Endodermal cell (in vitro differentiated cells): ENCODE measurements around the gene OR10J1. TPM values are rescaled to one million over a fixed set of nuclear protein-coding genes. Genes with fewer than 3 reads are reported as not detected.

Experiments
- DNase-seq: peaks from one replicate; pipeline ENCODE4 v3.0.0-alpha.2; 2017
- H3K27ac ChIP-seq: 2 replicates; pipeline ENCODE4 v1.5.1; 2013; ENCODE audit warnings: mild to moderate bottlenecking, low read depth, low read length, moderate library complexity
- H3K27me3 ChIP-seq: 2 replicates; pipeline ENCODE4 v1.6.1; 2013; ENCODE audit warnings: mild to moderate bottlenecking, low read length, moderate library complexity; ENCODE audit not compliant: insufficient read depth, control insufficient read depth, poor library complexity, severe bottlenecking
- H3K36me3 ChIP-seq: 2 replicates; pipeline ENCODE4 v1.7.0; 2013; ENCODE audit warnings: mild to moderate bottlenecking, low read length, moderate library complexity; ENCODE audit not compliant: control insufficient read depth, insufficient read depth
- H3K4me1 ChIP-seq: one replicate; pipeline ENCODE4 v1.7.0; 2013; ENCODE audit warnings: low read length; ENCODE audit not compliant: control insufficient read depth, insufficient read depth
- H3K4me3 ChIP-seq: 2 replicates; pipeline ENCODE4 v1.5.1; 2013; ENCODE audit warnings: mild to moderate bottlenecking, low read length, moderate library complexity
- H3K9ac ChIP-seq: 2 replicates; pipeline ENCODE4 v1.6.1; 2013; ENCODE audit warnings: mild to moderate bottlenecking, low read length, moderate library complexity; ENCODE audit not compliant: poor library complexity, severe bottlenecking; ENCODE audit errors: extremely low read depth
- H3K9me3 ChIP-seq: 2 replicates; pipeline ENCODE4 v1.6.1; 2013; ENCODE audit warnings: mild to moderate bottlenecking, low read length, moderate library complexity; ENCODE audit not compliant: control insufficient read depth
- H3K27ac Mint-ChIP-seq: 2 replicates; pipeline ENCODE4 v1.8.0; 2020; ENCODE audit warnings: mixed read lengths
- H3K27me3 Mint-ChIP-seq: 2 replicates; pipeline ENCODE4 v1.8.0; 2021; ENCODE audit warnings: mild to moderate bottlenecking, mixed read lengths; ENCODE audit not compliant: insufficient read depth
- H3K36me3 Mint-ChIP-seq: 2 replicates; pipeline ENCODE4 v1.8.0; 2020; ENCODE audit warnings: low read depth, mixed read lengths
- H3K4me1 Mint-ChIP-seq: 2 replicates; pipeline ENCODE4 v1.8.0; 2020; ENCODE audit warnings: mixed read lengths
- H3K4me3 Mint-ChIP-seq: 2 replicates; pipeline ENCODE4 v1.8.0; 2020; ENCODE audit warnings: mild to moderate bottlenecking, moderate library complexity, mixed read lengths
- H3K9me3 Mint-ChIP-seq: 2 replicates; pipeline ENCODE4 v1.8.0; 2020; ENCODE audit warnings: mild to moderate bottlenecking, mixed read lengths
- WGBS, 2 experiments: methylation state at CpG; one replicate each; pipeline versions ENCODE4 v1.1.5 to v1.1.7; 2013; ENCODE audit warnings: missing lambda C conversion rate in 2 of 2, mixed read lengths in 1 of 2; ENCODE audit not compliant: insufficient coverage in 1 of 2, insufficient read length in 1 of 2; 5-methylcytosine and 5-hydroxymethylcytosine counted together
- total RNA-seq, 2 donors: library from RNA; stranded (reverse); fragmentation: NEBNext Ultra II Directional in 1 of 2; extraction: Animal tissue kit (Norgen Biotek cat#: 25700) in 1 of 2; gene quantifications; 2 replicates in 1 of 2; 3 replicates in 1 of 2; pipeline ENCODE4 v1.2.1, GENCODE V29; 2021
- TF ChIP-seq, protein P1 (sequence below): fragments of 200-600 bp; sonication (generic); conservative IDR thresholded peaks from 2 replicates; pipeline ENCODE4 v1.5.0; 2021; ENCODE audit warnings: antibody characterized with exemption, mild to moderate bottlenecking

OR10J1 gene
- total RNA-seq, 2 donors from 2014 or later = not detected

DNA sequence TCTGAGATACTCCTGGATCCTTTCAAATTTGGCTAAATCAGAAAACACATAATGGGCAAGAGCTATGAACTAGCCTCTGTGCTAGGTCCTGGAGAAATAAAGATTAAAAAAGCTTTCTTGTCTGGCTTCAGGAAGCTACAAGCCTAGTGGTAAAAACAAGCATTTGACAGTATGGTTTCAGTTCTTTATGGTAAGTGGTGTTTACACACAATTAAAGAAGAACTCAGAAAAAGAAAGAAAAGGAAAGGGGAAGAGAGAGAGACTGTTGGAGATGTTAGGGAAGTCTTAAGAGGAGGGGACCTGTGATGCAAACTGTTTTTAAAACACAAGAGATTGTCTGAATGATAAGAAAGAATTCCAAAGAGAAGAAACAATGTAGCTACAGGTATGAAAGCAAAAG, 1.8 kb downstream of the OR10J1 start:
- no peak overlapping the region for H3K27ac Mint-ChIP-seq
- no peak overlapping the region for H3K9ac ChIP-seq
- H3K27me3 Mint-ChIP-seq = peaks cover 2% of the 10 kb centered on the region
- H3K36me3 Mint-ChIP-seq = no peaks in the 10 kb centered on the region
- no peak overlapping the region for H3K4me3 ChIP-seq
- no peaks in the 10 kb centered on the region for H3K36me3 ChIP-seq
- no peaks in the 10 kb centered on the region for H3K4me1 ChIP-seq
- H3K9me3 Mint-ChIP-seq = peaks cover 54% of the 10 kb centered on the region
- peaks cover 12% of the 10 kb centered on the region for H3K27me3 ChIP-seq
- no peaks in the 10 kb centered on the region for H3K9me3 ChIP-seq
- DNase-seq = no peak
- H3K4me1 Mint-ChIP-seq = no peaks in the 10 kb centered on the region
- no peak overlapping the region for H3K4me3 Mint-ChIP-seq
- no peak overlapping the region for H3K27ac ChIP-seq
- TF ChIP-seq, protein P1, sequence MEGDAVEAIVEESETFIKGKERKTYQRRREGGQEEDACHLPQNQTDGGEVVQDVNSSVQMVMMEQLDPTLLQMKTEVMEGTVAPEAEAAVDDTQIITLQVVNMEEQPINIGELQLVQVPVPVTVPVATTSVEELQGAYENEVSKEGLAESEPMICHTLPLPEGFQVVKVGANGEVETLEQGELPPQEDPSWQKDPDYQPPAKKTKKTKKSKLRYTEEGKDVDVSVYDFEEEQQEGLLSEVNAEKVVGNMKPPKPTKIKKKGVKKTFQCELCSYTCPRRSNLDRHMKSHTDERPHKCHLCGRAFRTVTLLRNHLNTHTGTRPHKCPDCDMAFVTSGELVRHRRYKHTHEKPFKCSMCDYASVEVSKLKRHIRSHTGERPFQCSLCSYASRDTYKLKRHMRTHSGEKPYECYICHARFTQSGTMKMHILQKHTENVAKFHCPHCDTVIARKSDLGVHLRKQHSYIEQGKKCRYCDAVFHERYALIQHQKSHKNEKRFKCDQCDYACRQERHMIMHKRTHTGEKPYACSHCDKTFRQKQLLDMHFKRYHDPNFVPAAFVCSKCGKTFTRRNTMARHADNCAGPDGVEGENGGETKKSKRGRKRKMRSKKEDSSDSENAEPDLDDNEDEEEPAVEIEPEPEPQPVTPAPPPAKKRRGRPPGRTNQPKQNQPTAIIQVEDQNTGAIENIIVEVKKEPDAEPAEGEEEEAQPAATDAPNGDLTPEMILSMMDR = no peak

DNA sequence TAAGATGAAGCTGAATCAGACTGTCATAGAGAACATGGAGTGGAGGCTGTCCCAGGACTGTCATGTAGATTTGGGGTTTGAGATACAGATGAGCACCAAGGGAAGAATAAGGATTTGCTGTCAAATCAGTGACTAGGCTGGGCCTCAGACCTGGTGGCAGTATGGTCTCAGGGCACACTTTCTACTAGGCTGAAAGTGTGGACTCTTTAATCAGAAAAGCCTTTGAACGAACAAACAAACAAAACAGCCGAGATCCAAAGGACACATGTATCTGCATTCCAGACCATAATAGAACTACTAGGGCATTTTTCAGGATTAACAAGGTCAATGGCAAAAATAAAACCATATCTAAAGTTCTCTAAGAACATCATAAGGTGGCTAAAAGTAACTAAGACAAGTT, 2.9 kb downstream of the OR10J1 start:
- H3K4me1 Mint-ChIP-seq = no peaks in the 10 kb centered on the region
- Histone ChIP-seq H3K4me3 (no peak overlapping the region), H3K9me3 (no peaks in the 10 kb centered on the region), H3K4me1 (no peaks in the 10 kb centered on the region), H3K27ac (no peak overlapping the region), H3K9ac (no peak overlapping the region), H3K36me3 (no peaks in the 10 kb centered on the region), H3K27me3 (peaks cover 12% of the 10 kb centered on the region)
- H3K9me3 Mint-ChIP-seq = peaks cover 63% of the 10 kb centered on the region
- no peak for DNase-seq
- H3K36me3 Mint-ChIP-seq = no peaks in the 10 kb centered on the region
- no peak overlapping the region for H3K4me3 Mint-ChIP-seq
- TF ChIP-seq, protein P1 = no peak
- WGBS, 2 experiments = 66 to 67% methylated on average over 2 of the region's 2 CpGs
- no peak overlapping the region for H3K27ac Mint-ChIP-seq
- peaks cover 2% of the 10 kb centered on the region for H3K27me3 Mint-ChIP-seq

DNA sequence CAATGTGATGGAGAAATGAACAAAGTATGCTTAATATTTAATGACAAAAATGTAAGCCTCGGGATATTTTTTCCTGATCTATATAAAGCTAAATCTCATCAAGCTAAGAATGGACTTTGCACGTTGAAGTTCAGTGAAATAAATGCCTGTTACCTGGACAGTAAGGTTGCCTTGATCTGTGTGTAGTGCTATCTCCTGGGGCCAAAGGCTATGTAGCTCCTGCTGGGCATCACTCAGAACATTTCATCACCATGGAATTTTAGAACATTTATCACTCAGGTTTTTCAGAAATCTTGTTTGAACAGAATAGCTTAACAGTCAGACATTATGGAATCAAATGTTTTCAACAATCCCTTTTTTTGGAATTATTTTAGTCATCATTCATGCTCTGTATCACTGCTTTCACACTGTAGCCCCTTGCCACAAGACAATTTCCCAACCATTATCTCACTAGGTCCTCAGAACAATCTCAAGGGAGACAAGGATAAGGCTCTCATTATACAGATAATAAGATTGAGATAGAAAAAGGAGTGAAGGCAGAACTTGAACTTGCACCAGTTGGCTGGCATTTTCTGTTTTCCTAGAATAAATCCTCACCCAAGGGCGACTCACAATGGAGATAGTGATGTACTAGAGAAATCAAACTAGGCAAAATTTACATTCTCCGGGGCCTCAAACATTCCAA, 3.7 kb downstream of the OR10J1 start:
- no peak overlapping the region for H3K27ac ChIP-seq
- H3K27me3 Mint-ChIP-seq = peaks cover 2% of the 10 kb centered on the region
- H3K36me3 Mint-ChIP-seq = no peaks in the 10 kb centered on the region
- no peak overlapping the region for H3K4me3 Mint-ChIP-seq
- peaks cover 12% of the 10 kb centered on the region for H3K27me3 ChIP-seq
- TF ChIP-seq, protein P1 = no peak
- H3K36me3 ChIP-seq = no peaks in the 10 kb centered on the region
- H3K9me3 ChIP-seq = peaks cover 6% of the 10 kb centered on the region
- H3K4me1 Mint-ChIP-seq = no peaks in the 10 kb centered on the region
- no peak overlapping the region for H3K27ac Mint-ChIP-seq
- H3K4me3 ChIP-seq = no peak overlapping the region
- no peak overlapping the region for H3K9ac ChIP-seq
- H3K4me1 ChIP-seq = no peaks in the 10 kb centered on the region
- 67 to 80% methylated on average over 3 to 4 of the region's 4 CpGs for WGBS, 2 experiments
- peaks cover 66% of the 10 kb centered on the region for H3K9me3 Mint-ChIP-seq
- no peak for DNase-seq
